Epithelial cell of proximal tubule (primary cell): ENCODE measurements around the gene PMCH. TPM values are rescaled to one million over a fixed set of nuclear protein-coding genes. Genes with fewer than 3 reads are reported as not detected.
"Not testable (repeated sequence)": the region's sequence is repeated elsewhere in the genome, so short reads cannot be mapped to it uniquely, and the experiment has no call there.

ENCODE experiments used
- DNase-seq: peaks from one replicate; pipeline ENCODE4 v3.0.0-alpha.2; 2011; ENCODE audit warnings: low read depth
- H3K4me3 ChIP-seq: 2 replicates; pipeline ENCODE4 v1.5.1; 2011; ENCODE audit warnings: low read depth, mild to moderate bottlenecking, low read length
- CTCF ChIP-seq: conservative IDR thresholded peaks from 2 replicates; pipeline ENCODE4 v1.5.1; 2012; ENCODE audit warnings: low read depth, mild to moderate bottlenecking, low read length
- total RNA-seq: library from RNA; depleted of rRNA; stranded (reverse); fragments of >200 nt; gene quantifications from 2 replicates; pipeline ENCODE4 v1.2.3, GENCODE V29; 2015

Gene PMCH
- total RNA-seq = not detected in 2 replicates

GRCh38 chr12:102197789-102198188, at the start of gene PMCH:
Gene PMCH, minus strand, starts transcription at chr12:102197833. Its CDS starts 63 bp downstream, at chr12:102197770.
- DNase-seq = peak; percentile 6
- TF ChIP-seq CTCF = no peak

GRCh38 chr12:102240859-102241258, 43.2 kb upstream of the PMCH start:
- not testable (repeated sequence) for H3K4me3 ChIP-seq, DNase-seq

More at GRCh38 chr12:102197789-102198188, at the start of gene PMCH:
- no peak within 1 kb of the TSS for H3K4me3 ChIP-seq

- TF ChIP-seq CTCF = no peak
- no peak for DNase-seq
- H3K4me3 ChIP-seq = no peak overlapping the region
Measured at GRCh38 chr12:102234599-102234998, 37.0 kb upstream of the PMCH start.

GRCh38 chr12:102232446-102232845, 34.8 kb upstream of the PMCH start:
- no peak overlapping the region for H3K4me3 ChIP-seq
- DNase-seq = no peak
- TF ChIP-seq CTCF = no peak

GRCh38 chr12:102232036-102232435, 34.4 kb upstream of the PMCH start:
- DNase-seq = no peak
- no peak overlapping the region for H3K4me3 ChIP-seq
- TF ChIP-seq CTCF = no peak

- DNase-seq = no peak
- TF ChIP-seq CTCF = no peak
- no peak overlapping the region for H3K4me3 ChIP-seq
Measured at GRCh38 chr12:102227954-102228353, 30.3 kb upstream of the PMCH start.

GRCh38 chr12:102220736-102221135, 23.1 kb upstream of the PMCH start:
- no peak for TF ChIP-seq CTCF
- H3K4me3 ChIP-seq = no peak overlapping the region
- DNase-seq = no peak
